Astrocyte (in vitro differentiated cells and primary cell): ENCODE measurements around the gene ISG20L2. TPM values are rescaled to one million over a fixed set of nuclear protein-coding genes. Genes with fewer than 3 reads are reported as not detected.

ENCODE experiments used
- DNase-seq: peaks from one replicate; pipeline ENCODE4 v3.0.0-alpha.2; 2010; ENCODE audit warnings: low read depth
- FAIRE-seq: peaks from 2 replicates; lab custom pipeline; 2011; peaks lifted over from hg19 to GRCh38; lab: Jason Lieb, UNC
- H2AFZ ChIP-seq: 2 replicates; pipeline ENCODE4 v1.6.0; 2012; ENCODE audit warnings: low read depth, low read length, inconsistent platforms
- H3K27ac ChIP-seq: 2 replicates; pipeline ENCODE4 v1.5.1; 2011; ENCODE audit warnings: low read depth, low read length, inconsistent platforms
- H3K27me3 ChIP-seq: 2 replicates; pipeline ENCODE4 v1.6.0; 2011; ENCODE audit warnings: low read length, inconsistent platforms; ENCODE audit not compliant: insufficient read depth
- H3K36me3 ChIP-seq: 2 replicates; pipeline ENCODE4 v1.5.1; 2011; ENCODE audit warnings: low read length, inconsistent platforms; ENCODE audit not compliant: insufficient read depth
- H3K4me1 ChIP-seq: 2 replicates; pipeline ENCODE4 v1.5.1; 2011; ENCODE audit warnings: low read length, inconsistent platforms; ENCODE audit not compliant: insufficient read depth
- H3K4me2 ChIP-seq: 2 replicates; pipeline ENCODE4 v1.6.0; 2012; ENCODE audit warnings: low read length, inconsistent platforms
- H3K4me3 ChIP-seq: 2 replicates; pipeline ENCODE4 v1.5.1; 2011; ENCODE audit warnings: low read depth, mild to moderate bottlenecking, low read length, inconsistent platforms; ENCODE audit not compliant: insufficient read depth
- H3K79me2 ChIP-seq: 2 replicates; pipeline ENCODE4 v1.6.0; 2012; ENCODE audit warnings: mild to moderate bottlenecking, low read length, inconsistent platforms; ENCODE audit not compliant: insufficient read depth
- H3K9ac ChIP-seq: 2 replicates; pipeline ENCODE4 v1.6.0; 2012; ENCODE audit warnings: mild to moderate bottlenecking, low read length, inconsistent platforms
- H3K9me3 ChIP-seq: 2 replicates; pipeline ENCODE4 v1.5.1; 2012; ENCODE audit warnings: low read depth, mild to moderate bottlenecking, low read length, inconsistent platforms; ENCODE audit not compliant: insufficient read depth
- H4K20me1 ChIP-seq: 2 replicates; pipeline ENCODE4 v1.6.0; 2012; ENCODE audit warnings: low read length, inconsistent platforms; ENCODE audit not compliant: insufficient read depth
- H3K27ac Mint-ChIP-seq: one replicate; pipeline ENCODE4 v1.8.0; 2021; ENCODE audit warnings: mild to moderate bottlenecking, mixed read lengths; ENCODE audit not compliant: unreplicated experiment
- H3K27me3 Mint-ChIP-seq: one replicate; pipeline ENCODE4 v1.8.0; 2021; ENCODE audit warnings: low read depth, mixed read lengths; ENCODE audit not compliant: unreplicated experiment
- H3K36me3 Mint-ChIP-seq: one replicate; pipeline ENCODE4 v1.8.0; 2021; ENCODE audit warnings: low read depth, mixed read lengths; ENCODE audit not compliant: unreplicated experiment
- H3K4me1 Mint-ChIP-seq: one replicate; pipeline ENCODE4 v1.8.0; 2021; ENCODE audit warnings: low read depth, mixed read lengths; ENCODE audit not compliant: unreplicated experiment
- H3K4me3 Mint-ChIP-seq: one replicate; pipeline ENCODE4 v1.8.0; 2021; ENCODE audit warnings: mild to moderate bottlenecking, moderate library complexity, mixed read lengths; ENCODE audit not compliant: unreplicated experiment
- H3K9me3 Mint-ChIP-seq: one replicate; pipeline ENCODE4 v1.8.0; 2021; ENCODE audit warnings: mild to moderate bottlenecking, mixed read lengths; ENCODE audit not compliant: unreplicated experiment
- EZH2 ChIP-seq: IDR thresholded peaks from 2 replicates; pipeline ENCODE4 v1.6.1; 2012; ENCODE audit warnings: mild to moderate bottlenecking, low read length, inconsistent platforms; ENCODE audit not compliant: insufficient read depth
- total RNA-seq: library from RNA; stranded (reverse); gene quantifications from 2 replicates; pipeline ENCODE4 v1.2.1, GENCODE V29; 2021
- TF ChIP-seq, protein P1 (sequence below): IDR thresholded peaks from 2 replicates; pipeline ENCODE4 v1.5.1; 2011; ENCODE audit warnings: low read depth, mild to moderate bottlenecking, inconsistent platforms, low read length, moderate library complexity; ENCODE audit not compliant: insufficient read depth

ISG20L2 gene
- total RNA-seq, 1 donor from 2014 or later: 33.4 TPM

DNA sequence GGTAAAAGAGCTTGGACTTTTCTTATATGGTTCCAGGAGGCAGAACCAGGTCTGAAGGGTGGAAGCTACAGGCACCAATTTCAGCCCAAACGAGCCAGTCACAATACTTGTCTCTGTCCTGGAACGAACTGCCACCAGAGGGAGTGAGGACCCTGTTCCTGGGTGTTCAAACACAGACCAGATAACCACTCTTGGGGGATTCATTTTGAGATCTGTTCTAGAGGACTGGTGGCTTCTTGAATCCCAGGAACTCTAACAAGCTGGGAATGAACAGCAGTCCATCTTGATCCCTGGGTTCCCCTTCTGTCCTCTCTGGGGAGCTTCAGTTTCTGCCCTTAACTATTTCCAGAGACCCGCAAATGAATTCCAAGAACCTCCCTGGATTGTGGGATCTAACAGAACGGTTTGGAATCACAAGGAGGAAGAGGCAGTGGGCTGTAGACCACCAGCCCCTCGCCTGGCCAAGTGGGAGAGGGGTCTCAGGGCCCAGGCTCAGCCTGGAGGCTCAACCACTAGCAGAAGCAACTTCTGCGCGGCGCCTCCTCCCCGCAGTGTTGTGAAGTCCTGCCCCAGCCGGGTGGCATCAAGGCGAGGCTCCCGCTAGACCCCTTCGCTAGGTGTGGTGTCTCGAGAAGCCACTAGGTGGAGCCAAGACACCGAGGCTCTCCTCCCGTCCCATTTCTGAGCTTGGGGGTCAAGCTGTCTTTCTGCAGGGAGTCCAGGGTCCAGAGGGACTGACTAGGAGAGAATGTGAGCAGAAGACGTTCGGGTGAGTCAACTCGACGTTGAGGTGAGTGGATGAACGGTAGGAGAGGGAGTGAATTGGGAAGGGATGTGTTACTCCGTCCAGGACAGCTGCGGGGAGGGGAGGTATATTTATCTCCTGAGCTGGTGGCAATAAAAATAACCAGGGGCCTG, 39.3 kb downstream of the ISG20L2 start:
- no peaks in the 10 kb centered on the region for H3K36me3 Mint-ChIP-seq
- FAIRE-seq (no peak), DNase-seq (peak; percentile 63)
- H3K27ac Mint-ChIP-seq: peak overlapping the region; percentile 54
- H4K20me1 ChIP-seq: no peaks in the 10 kb centered on the region
- H3K4me3 ChIP-seq: peak overlapping the region; percentile 48
- no peak for TF ChIP-seq EZH2
- TF ChIP-seq, protein P1, sequence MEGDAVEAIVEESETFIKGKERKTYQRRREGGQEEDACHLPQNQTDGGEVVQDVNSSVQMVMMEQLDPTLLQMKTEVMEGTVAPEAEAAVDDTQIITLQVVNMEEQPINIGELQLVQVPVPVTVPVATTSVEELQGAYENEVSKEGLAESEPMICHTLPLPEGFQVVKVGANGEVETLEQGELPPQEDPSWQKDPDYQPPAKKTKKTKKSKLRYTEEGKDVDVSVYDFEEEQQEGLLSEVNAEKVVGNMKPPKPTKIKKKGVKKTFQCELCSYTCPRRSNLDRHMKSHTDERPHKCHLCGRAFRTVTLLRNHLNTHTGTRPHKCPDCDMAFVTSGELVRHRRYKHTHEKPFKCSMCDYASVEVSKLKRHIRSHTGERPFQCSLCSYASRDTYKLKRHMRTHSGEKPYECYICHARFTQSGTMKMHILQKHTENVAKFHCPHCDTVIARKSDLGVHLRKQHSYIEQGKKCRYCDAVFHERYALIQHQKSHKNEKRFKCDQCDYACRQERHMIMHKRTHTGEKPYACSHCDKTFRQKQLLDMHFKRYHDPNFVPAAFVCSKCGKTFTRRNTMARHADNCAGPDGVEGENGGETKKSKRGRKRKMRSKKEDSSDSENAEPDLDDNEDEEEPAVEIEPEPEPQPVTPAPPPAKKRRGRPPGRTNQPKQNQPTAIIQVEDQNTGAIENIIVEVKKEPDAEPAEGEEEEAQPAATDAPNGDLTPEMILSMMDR: peak; percentile 77
- no peaks in the 10 kb centered on the region for H3K79me2 ChIP-seq
- peaks cover 2% of the 10 kb centered on the region for H3K27me3 Mint-ChIP-seq
- H3K4me3 Mint-ChIP-seq: peak overlapping the region; percentile 84
- peaks cover 47% of the 10 kb centered on the region for H3K4me1 Mint-ChIP-seq
- no peaks in the 10 kb centered on the region for H3K9me3 Mint-ChIP-seq
- H3K9me3 ChIP-seq: no peaks in the 10 kb centered on the region
- peak overlapping the region; percentile 67 for H3K9ac ChIP-seq
- H3K4me2 ChIP-seq: peak overlapping the region; percentile 90
- H3K27ac ChIP-seq: no peak overlapping the region
- peak overlapping the region; percentile 83 for H2AFZ ChIP-seq
- no peaks in the 10 kb centered on the region for H3K27me3 ChIP-seq
- peaks cover 36% of the 10 kb centered on the region for H3K4me1 ChIP-seq
- H3K36me3 ChIP-seq: no peaks in the 10 kb centered on the region

DNA sequence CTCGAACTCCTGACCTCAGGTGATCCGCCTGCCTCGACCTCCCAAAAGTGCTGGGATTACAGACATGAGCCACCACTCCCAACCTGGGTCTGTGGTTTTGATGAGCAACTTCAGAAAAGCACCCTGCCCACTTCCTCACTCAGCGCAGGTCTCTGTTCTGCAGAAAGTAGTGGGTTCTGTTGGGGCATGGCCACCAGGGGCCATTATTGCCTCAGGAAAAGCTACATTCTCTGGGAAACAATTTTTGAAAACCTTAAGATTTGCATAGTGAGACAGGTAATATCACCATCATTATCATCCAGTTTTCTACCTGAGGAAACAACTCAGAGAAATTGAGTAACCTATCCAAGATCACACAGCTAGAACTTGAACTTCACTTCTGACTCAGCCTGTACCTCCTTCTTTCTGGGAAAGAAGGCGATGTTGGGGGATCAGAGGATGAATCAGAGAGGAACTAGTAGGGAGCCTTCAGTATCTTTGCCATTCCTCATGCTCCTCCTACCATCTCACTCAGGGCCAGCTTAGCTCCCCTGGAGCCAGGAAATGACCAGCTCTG, 44.3 kb downstream of the ISG20L2 start:
- Histone ChIP-seq H3K27ac (no peak overlapping the region), H3K27me3 (peaks cover 5% of the 10 kb centered on the region), H3K9ac (no peak overlapping the region), H3K4me2 (peak overlapping the region; percentile 34), H3K79me2 (no peaks in the 10 kb centered on the region), H2AFZ (no peak overlapping the region), H3K36me3 (no peaks in the 10 kb centered on the region), H3K4me1 (peaks cover 15% of the 10 kb centered on the region), H3K4me3 (no peak overlapping the region), H4K20me1 (no peaks in the 10 kb centered on the region), H3K9me3 (no peaks in the 10 kb centered on the region)
- Mint-ChIP-seq H3K4me3 (no peak overlapping the region), H3K36me3 (no peaks in the 10 kb centered on the region), H3K27me3 (peaks cover 28% of the 10 kb centered on the region), H3K9me3 (no peaks in the 10 kb centered on the region), H3K27ac (no peak overlapping the region), H3K4me1 (peaks cover 5% of the 10 kb centered on the region)
- TF ChIP-seq EZH2: no peak
- TF ChIP-seq, protein P1: no peak
- FAIRE-seq: no peak
- no peak for DNase-seq
